Tibial nerve (tissue), 4 donors: ENCODE data around the gene CALML4. TPM values are rescaled to one million over a fixed set of nuclear protein-coding genes. Genes with fewer than 3 reads are reported as not detected.

Source experiments
- DNase-seq, 2 donors: peaks; one replicate each; pipeline ENCODE4 v3.0.0-alpha.2; 2019; ENCODE audit warnings: low spot score in 2 of 2
- H3K27ac ChIP-seq, 4 donors: fragments of 200-600 bp; sonication (generic) in 3 of 4; one replicate each; pipeline ENCODE4 v1.5.1; 2017 to 2019; ENCODE audit warnings: mild to moderate bottlenecking in 1 of 4
- H3K27me3 ChIP-seq, 2 donors: fragments of 200-600 bp; sonication (generic) in 1 of 2; one replicate each; pipeline versions ENCODE4 v1.5.1 to v1.6.0; 2017 to 2019
- H3K36me3 ChIP-seq, 3 donors: fragments of 200-600 bp; sonication (generic); one replicate each; pipeline ENCODE4 v1.5.1; 2018 to 2019
- H3K4me1 ChIP-seq, 4 donors: fragments of 200-600 bp; sonication (generic) in 3 of 4; one replicate each; pipeline ENCODE4 v1.5.1; 2017 to 2019
- H3K4me3 ChIP-seq, 4 donors: fragments of 200-600 bp; sonication (generic) in 3 of 4; one replicate each; pipeline ENCODE4 v1.5.1; 2017 to 2019; ENCODE audit warnings: mild to moderate bottlenecking in 1 of 4, moderate library complexity in 1 of 4
- H3K9me3 ChIP-seq, 4 donors: fragments of 200-600 bp; sonication (generic) in 3 of 4; one replicate each; pipeline ENCODE4 v1.5.1; 2017 to 2019
- EP300 ChIP-seq, 2 donors: sonication (generic); formaldehyde crosslinking; IDR thresholded peaks; one replicate each; pipeline ENCODE4 v1.6.1; 2017; ENCODE audit warnings: antibody characterized with exemption in 2 of 2, mild to moderate bottlenecking in 1 of 2
- POLR2A ChIP-seq, 2 donors: fragments of 450-650 bp; IDR thresholded peaks; one replicate each; pipeline ENCODE4 v1.6.1; 2017; ENCODE audit warnings: antibody characterized with exemption in 2 of 2, mild to moderate bottlenecking in 2 of 2, moderate library complexity in 2 of 2
- WGBS, 2 donors: methylation state at CpG; one replicate each; pipeline ENCODE4 v1.1.5; 2018; 5-methylcytosine and 5-hydroxymethylcytosine counted together
- total RNA-seq, 4 donors: library from RNA; depleted of rRNA; stranded (reverse); fragments of >200 nt; gene quantifications; one replicate each; pipeline ENCODE4 v1.1.0, GENCODE V29; 2016
- TF ChIP-seq, protein P1 (sequence below), 5 experiments: fragments of 200-600 bp in 3 of 5; fragments of 450-650 bp in 2 of 5; sonication (generic) in 3 of 5; IDR thresholded peaks; one replicate each; pipeline ENCODE4 v1.5.1; 2016 to 2019; ENCODE audit warnings: antibody characterized with exemption in 5 of 5, mild to moderate bottlenecking in 3 of 5, moderate library complexity in 2 of 5

CALML4 gene
- total RNA-seq, 4 donors from 2014 or later: 7.5 to 27.1 (median 13.6) TPM

DNA sequence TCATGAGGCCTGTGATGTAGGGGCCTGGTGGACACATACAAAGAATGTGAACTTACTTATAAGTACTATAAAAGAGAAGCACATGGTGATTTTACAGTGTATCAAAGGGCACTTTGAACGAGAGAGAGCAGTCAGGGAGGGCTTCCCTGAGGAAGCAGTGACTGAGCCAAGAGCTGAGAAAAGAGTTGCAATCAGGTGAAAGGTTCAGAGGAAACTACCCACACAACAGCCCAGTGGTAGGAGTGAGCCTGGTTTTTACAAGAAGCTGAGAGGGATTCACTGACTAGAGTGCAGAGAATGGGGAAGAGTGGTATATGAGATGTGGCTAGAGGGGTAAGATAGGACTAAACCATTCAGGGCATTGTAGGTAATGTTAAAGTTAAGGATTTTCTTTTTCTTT is 57.1 kb downstream of the CALML4 start:
- no peak overlapping the region for H3K27ac ChIP-seq
- TF ChIP-seq EP300 (IDR thresholded peaks at IDR 0.05) (no peak), POLR2A (IDR thresholded peaks at IDR 0.05) (no peak)
- TF ChIP-seq, protein P1, sequence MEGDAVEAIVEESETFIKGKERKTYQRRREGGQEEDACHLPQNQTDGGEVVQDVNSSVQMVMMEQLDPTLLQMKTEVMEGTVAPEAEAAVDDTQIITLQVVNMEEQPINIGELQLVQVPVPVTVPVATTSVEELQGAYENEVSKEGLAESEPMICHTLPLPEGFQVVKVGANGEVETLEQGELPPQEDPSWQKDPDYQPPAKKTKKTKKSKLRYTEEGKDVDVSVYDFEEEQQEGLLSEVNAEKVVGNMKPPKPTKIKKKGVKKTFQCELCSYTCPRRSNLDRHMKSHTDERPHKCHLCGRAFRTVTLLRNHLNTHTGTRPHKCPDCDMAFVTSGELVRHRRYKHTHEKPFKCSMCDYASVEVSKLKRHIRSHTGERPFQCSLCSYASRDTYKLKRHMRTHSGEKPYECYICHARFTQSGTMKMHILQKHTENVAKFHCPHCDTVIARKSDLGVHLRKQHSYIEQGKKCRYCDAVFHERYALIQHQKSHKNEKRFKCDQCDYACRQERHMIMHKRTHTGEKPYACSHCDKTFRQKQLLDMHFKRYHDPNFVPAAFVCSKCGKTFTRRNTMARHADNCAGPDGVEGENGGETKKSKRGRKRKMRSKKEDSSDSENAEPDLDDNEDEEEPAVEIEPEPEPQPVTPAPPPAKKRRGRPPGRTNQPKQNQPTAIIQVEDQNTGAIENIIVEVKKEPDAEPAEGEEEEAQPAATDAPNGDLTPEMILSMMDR (IDR thresholded peaks at IDR 0.05): no peak
- DNase-seq: no peak
- 77 to 82% methylated on average over 1 of the region's 1 CpG for WGBS, 2 donors
- H3K36me3 ChIP-seq: peaks cover 0 to 15% (median 4%) of the 10 kb centered on the region in 3 donors
- H3K4me3 ChIP-seq: no peak overlapping the region
- H3K9me3 ChIP-seq: no peaks in the 10 kb centered on the region
- H3K4me1 ChIP-seq: peaks cover 0 to 26% (median 4%) of the 10 kb centered on the region in 4 donors
- no peaks in the 10 kb centered on the region for H3K27me3 ChIP-seq

DNA sequence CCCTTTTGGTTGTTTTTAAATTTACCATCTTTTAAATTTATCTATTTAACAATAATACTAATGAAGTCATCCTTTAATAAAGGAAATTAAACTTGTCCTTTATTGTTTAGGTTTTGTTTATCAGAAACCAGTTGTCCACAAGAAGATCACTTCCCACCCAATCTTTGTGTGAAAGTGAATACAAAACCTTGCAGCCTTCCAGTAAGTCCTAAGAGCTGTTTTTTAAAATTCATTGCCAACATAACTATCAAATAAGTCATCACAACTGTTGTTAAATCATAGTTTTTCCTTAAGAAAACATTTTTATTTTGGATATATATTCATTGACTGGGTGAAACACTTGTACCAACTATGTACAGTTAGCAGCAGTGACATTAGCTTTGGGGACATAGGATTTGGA is 59.4 kb downstream of the CALML4 start:
- Histone ChIP-seq H3K9me3 (no peaks in the 10 kb centered on the region), H3K4me3 (no peak overlapping the region), H3K4me1 (peaks cover 0 to 21% (median 4%) of the 10 kb centered on the region in 4 donors), H3K36me3 (peaks cover 0 to 15% (median 4%) of the 10 kb centered on the region in 3 donors), H3K27ac (no peak overlapping the region), H3K27me3 (no peaks in the 10 kb centered on the region)
- no peak for DNase-seq
- TF ChIP-seq POLR2A (IDR thresholded peaks at IDR 0.05) (no peak), EP300 (IDR thresholded peaks at IDR 0.05) (no peak)
- TF ChIP-seq, protein P1 (IDR thresholded peaks at IDR 0.05): no peak

DNA sequence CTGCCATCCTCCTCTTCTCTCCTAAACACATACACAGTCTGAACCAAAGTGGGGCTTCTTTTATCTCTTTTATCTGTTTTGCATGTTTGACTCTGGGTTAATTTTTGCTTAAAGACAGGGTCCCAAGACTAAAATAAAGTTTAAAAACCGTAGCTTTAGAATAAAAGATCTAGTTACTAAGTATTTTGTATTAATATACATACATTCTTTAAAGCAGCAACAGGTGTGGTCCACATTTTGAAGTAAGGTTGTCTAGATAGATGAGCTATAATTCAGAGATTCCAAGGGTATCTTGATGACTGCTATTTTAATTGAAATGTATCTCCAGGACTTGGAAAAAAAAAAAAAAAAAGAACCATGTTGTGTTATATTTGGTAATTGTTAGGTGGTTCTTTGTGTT is 61.3 kb downstream of the CALML4 start:
- Histone ChIP-seq H3K27me3 (no peaks in the 10 kb centered on the region), H3K9me3 (no peaks in the 10 kb centered on the region), H3K36me3 (peaks cover 0 to 15% (median 4%) of the 10 kb centered on the region in 3 donors), H3K27ac (no peak overlapping the region), H3K4me1 (peaks cover 0 to 13% (median 0%) of the 10 kb centered on the region in 4 donors), H3K4me3 (no peak overlapping the region)
- DNase-seq: no peak
- TF ChIP-seq POLR2A (IDR thresholded peaks at IDR 0.05): no peak
- no peak for TF ChIP-seq EP300 (IDR thresholded peaks at IDR 0.05)
- TF ChIP-seq, protein P1 (IDR thresholded peaks at IDR 0.05): no peak
- WGBS, 2 donors: 77 to 81% methylated on average over 1 of the region's 1 CpG

DNA sequence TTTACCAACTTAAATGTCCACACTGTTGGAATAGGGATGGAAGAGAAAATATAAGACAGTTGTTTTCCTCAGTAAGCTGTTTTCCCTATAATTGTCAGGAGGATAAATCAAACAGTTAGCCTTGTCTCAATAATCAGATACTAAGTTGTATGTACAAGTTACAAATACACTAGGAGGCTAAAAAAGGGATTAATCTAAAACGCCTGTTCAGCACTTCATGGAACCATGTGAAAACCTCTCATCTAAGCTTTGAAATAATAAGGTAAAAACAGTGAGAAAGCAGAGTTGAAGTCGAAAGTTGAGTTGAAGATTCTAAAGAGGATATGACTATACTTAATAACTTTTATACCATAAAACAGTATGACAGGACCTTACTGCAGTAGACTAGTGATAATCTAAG is 62.0 kb downstream of the CALML4 start:
- no peaks in the 10 kb centered on the region for H3K27me3 ChIP-seq
- peaks cover 0 to 15% (median 4%) of the 10 kb centered on the region in 3 donors for H3K36me3 ChIP-seq
- H3K9me3 ChIP-seq: no peaks in the 10 kb centered on the region
- WGBS, 2 donors: 91 to 97% methylated on average over 2 of the region's 2 CpGs
- H3K4me1 ChIP-seq: peaks cover 0 to 10% (median 0%) of the 10 kb centered on the region in 4 donors
- no peak overlapping the region for H3K4me3 ChIP-seq
- no peak for DNase-seq
- no peak overlapping the region for H3K27ac ChIP-seq
- TF ChIP-seq POLR2A (IDR thresholded peaks at IDR 0.05) (no peak), EP300 (IDR thresholded peaks at IDR 0.05) (no peak)
- TF ChIP-seq, protein P1 (IDR thresholded peaks at IDR 0.05): no peak

Other genes with a start within 250 kb of the CALML4 start
- gene PIAS1, start 151.0 kb downstream of the CALML4 start, total RNA-seq: 100 to 1,000 TPM in 1 of 4 donors, 10 to 100 TPM in 3; 61.8 to 106 (median 86.3) TPM
- 10 to 100 TPM; 10.0 to 28.8 (median 16.3) TPM for gene CLN6, start 24.4 kb upstream of the CALML4 start, total RNA-seq
- 10 to 100 TPM; 39.0 to 47.6 (median 39.9) TPM for gene FEM1B, start 72.4 kb upstream of the CALML4 start, total RNA-seq
- gene ITGA11, start 226.8 kb upstream of the CALML4 start, total RNA-seq: 10 to 100 TPM in 1 of 4 donors, 1 to 10 TPM in 3; 2.7 to 12.1 (median 6.9) TPM